NK-92 treated with Interleukin-12 subunit alpha and Interleukin-12 subunit beta, amount 100 ng/mL, for 24 hours (cell line): ENCODE data around the gene TXNL4A.

Source experiments
- DNase-seq: peaks from one replicate; lab custom pipeline; 2025; lab: John Stamatoyannopoulos, UW

The TXNL4A gene

GRCh38 chr18:79991494-79991893, 3.1 kb upstream of the TXNL4A start:
- no peak for DNase-seq

- DNase-seq: no peak
These were observed 783 bp upstream of the TXNL4A start for GRCh38 chr18:79989195-79989497.

- peak; percentile 65 for DNase-seq
These were observed 302 bp downstream of the TXNL4A start for GRCh38 chr18:79988071-79988450.

- DNase-seq: no peak
These were observed 797 bp downstream of the TXNL4A start for GRCh38 chr18:79987566-79987965.

- DNase-seq: no peak
These were observed 1.6 kb downstream of the TXNL4A start for GRCh38 chr18:79986726-79987125.

GRCh38 chr18:79985172-79985571, 3.2 kb downstream of the TXNL4A start:
- DNase-seq: no peak

- peak; percentile 59 for DNase-seq
These were observed 4.6 kb downstream of the TXNL4A start for GRCh38 chr18:79983793-79984192.

GRCh38 chr18:79983253-79983652, 5.1 kb downstream of the TXNL4A start:
- no peak for DNase-seq

GRCh38 chr18:79982736-79983135, 5.6 kb downstream of the TXNL4A start:
- DNase-seq: peak; percentile 27

- no peak for DNase-seq
These were observed 7.8 kb downstream of the TXNL4A start for GRCh38 chr18:79980585-79980984.

GRCh38 chr18:79979843-79980242, 8.5 kb downstream of the TXNL4A start:
- DNase-seq: no peak

- no peak for DNase-seq
These were observed 12.2 kb downstream of the TXNL4A start for GRCh38 chr18:79975985-79976680.

GRCh38 chr18:79975043-79975442, 13.3 kb downstream of the TXNL4A start:
- DNase-seq: no peak

GRCh38 chr18:79974025-79974654, 14.2 kb downstream of the TXNL4A start:
- no peak for DNase-seq

GRCh38 chr18:79973517-79973916, 14.8 kb downstream of the TXNL4A start:
- no peak for DNase-seq

- no peak for DNase-seq
These were observed 15.6 kb downstream of the TXNL4A start for GRCh38 chr18:79972720-79973119.

GRCh38 chr18:79971986-79972385, 16.4 kb downstream of the TXNL4A start:
- no peak for DNase-seq

- no peak for DNase-seq
These were observed 17.0 kb downstream of the TXNL4A start for GRCh38 chr18:79971211-79971952.

GRCh38 chr18:79970419-79971133, 17.8 kb downstream of the TXNL4A start:
- no peak for DNase-seq

GRCh38 chr18:79965119-79965902, 23.1 kb downstream of the TXNL4A start:
- DNase-seq: no peak

GRCh38 chr18:79964330-79965118, 23.8 kb downstream of the TXNL4A start, which contains the start of gene HSBP1L1:
TSS of gene HSBP1L1 (plus strand) at chr18:79964643. CDS start at chr18:79964736, 93 bp downstream.
- DNase-seq: no peak
